SIG-M5 treated with dmso at 0.1 percent for 504 hours (cell line): Measurements from ENCODE around the gene CCDC112.
"Not testable (repeated sequence)": the region's sequence is repeated elsewhere in the genome, so short reads cannot be mapped to it uniquely, and the experiment has no call there.

Experiments
- DNase-seq: peaks from one replicate; lab custom pipeline; 2025; ENCODE audit not compliant: unreplicated experiment; lab: John Stamatoyannopoulos, UW

CCDC112 gene

DNA sequence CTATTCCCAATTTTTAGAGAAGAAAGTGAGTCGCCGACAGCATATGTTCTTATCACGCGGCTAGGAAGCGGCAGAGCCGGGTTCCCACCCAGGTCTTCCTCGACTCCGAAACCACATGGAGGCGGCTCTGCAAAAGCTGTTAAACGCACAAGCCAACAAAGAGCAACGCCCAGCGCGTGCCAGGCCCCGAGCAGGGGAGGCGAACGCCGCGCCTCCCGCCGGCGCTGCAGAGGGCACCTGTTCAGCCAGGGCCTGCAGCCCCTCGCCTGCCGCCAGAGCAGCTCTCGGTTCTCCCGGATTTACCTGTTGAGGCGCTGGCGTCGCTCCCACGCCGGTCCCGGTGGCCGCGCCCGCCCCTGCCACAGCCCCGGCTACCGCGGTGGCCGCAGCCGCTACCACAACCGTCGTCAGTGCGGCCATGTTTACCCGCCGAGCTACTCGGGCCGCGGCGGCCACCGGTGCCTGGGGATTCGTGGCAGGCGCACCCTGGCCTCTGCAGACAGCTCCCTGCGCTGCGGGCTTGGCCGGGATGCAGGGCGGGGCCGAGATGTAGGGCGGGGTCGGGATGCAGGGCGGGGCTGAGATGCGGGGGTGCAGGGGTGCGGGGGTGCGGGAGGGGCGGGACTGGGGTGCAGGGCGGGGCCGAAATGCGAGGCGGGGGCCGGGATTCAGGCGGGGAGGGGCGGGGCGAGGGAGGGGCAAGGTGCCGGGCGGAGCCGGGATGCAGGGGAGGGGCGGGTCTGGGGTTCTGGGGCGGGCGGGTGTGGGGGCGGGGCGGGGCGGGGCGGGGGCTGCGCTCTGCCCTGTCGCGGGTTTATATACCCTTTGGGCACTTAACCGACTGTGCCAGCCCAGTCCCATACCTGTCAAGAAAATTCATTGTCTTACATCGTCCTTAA is at the start of gene CCDC112:
Gene CCDC112, minus strand, starts transcription at position 531 of the 899 bp plus-strand sequence. Its CDS starts 111 bp downstream, at position 420.
- DNase-seq, result peak; percentile 69

DNA sequence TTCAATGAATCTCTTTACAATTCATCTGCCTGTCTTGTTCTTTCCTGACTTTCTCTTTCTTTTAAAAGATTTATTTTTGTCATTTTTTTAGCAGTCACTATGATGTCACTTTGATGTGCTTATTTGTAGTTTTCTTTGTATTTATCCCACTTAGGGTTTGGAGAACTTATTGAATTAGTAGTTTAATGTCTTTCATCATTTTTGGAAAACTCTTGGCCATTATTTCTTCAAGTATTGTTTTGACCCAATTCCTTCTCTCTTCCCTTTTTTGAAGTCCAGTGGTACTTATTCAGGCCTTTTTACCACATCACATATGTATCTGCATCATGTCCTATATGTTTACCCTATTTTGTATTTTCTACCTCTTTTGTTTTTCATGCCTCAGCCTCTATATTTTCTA is 48.9 kb upstream of the CCDC112 start:
- DNase-seq, result no peak

GRCh38 chr5:115343855-115344254 is 47.4 kb upstream of the CCDC112 start:
- DNase-seq, result no peak

- DNase-seq, result no peak
These were observed 46.3 kb upstream of the CCDC112 start for GRCh38 chr5:115342590-115343377.

DNA sequence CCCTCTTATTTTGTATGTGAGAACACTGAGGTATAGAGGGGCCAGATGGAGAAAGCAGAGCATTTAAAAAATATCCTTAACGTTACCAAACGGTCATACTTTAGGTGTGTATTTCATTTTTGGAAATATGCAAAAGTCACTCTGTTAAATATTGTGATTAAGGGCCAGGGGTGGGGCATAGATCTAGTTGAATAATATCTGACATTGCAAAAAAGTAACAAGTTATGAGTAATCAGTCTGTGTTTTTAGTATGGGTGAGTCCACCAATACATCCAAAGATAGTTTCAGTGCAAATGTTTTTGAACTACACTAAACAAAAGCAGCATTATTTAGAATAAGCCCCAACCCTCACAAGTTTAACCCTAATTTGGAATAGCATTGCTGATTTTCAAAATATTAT is 45.3 kb upstream of the CCDC112 start:
- no peak for DNase-seq

- DNase-seq, result no peak
These were observed 42.4 kb upstream of the CCDC112 start for GRCh38 chr5:115338851-115339250.

- no peak for DNase-seq
These were observed 41.4 kb upstream of the CCDC112 start for GRCh38 chr5:115337882-115338281.

DNA sequence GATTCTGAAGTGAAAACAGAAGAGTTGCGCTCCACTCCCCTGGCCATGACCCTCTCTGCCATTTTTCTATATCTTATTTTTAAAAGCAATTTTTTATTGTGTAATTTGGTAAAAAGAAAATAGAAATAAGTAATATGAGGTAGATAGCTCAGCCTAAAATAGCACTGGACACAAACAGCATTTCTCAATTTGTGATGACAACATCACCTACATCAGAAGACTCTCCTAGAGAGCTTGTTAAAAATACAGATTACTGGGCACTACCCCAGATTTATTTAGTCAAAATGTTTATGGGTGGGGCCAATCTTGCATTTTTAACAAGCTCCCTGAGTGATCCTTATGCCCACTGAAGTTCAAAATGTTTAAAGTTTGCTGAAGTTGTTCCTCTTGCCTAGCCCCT is 40.5 kb upstream of the CCDC112 start:
- DNase-seq, result no peak

GRCh38 chr5:115336201-115336720 is 39.8 kb upstream of the CCDC112 start:
- DNase-seq, result no peak

DNA sequence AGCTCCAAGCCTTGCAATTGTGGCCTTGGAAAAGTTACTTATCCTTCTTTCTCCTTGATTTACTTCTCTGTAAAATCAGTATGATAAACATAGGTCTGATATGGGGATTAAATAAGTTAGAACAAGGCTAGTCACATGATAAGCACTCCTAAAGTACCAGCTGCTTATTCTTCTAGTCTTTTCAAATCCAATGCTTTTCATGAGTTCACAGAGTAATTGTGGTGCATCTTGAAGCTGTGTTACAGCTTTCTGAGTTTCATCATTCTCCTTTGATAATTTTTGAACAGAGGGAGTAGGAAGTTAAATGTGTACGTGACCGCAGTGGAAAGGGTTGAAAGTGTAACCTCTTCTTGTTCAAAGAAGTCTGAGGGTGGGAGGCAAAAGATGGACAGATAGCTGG is 38.8 kb upstream of the CCDC112 start:
- DNase-seq, result no peak

GRCh38 chr5:115333164-115333563 is 36.7 kb upstream of the CCDC112 start:
- DNase-seq, result peak; percentile 89

DNA sequence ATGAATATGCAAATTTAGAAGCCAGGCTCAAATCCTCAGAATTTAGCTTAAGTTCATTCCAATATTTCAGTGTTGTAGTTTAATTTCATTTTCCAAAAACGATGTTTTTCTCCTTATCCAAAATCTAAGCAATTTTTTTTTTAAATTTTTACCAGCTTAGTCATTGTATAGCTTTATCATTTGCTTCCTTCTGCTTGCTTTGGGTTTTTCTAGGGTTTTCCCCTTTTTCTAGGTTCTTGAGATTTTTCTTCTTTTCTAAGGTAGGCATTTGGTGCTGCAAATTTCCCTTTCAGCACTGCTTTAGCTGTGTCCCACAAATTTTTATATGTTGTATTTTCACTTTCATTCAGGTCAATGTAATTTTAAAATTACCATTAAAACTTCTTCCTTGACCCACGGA is 34.4 kb upstream of the CCDC112 start:
- no peak for DNase-seq

DNA sequence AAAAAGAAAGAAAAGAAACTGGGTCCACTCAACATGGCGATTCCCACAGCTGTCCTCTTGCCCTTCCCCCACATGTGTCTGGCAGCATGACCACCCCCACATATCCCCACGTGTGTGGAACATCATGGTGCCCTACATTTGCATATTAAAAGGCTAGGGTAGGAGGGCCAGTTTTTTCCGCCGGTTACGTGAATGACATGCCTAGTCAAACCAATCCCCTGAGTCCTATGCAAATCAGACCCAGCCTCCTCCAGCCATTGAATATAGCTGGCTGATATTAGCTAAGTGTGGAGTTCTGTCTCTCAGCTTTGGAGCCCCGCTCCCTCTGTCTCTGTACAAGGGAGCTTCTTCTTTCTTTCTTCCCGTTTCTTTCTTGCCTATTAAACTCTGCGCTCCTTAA is 33.0 kb upstream of the CCDC112 start:
- DNase-seq, result peak; percentile 43

DNA sequence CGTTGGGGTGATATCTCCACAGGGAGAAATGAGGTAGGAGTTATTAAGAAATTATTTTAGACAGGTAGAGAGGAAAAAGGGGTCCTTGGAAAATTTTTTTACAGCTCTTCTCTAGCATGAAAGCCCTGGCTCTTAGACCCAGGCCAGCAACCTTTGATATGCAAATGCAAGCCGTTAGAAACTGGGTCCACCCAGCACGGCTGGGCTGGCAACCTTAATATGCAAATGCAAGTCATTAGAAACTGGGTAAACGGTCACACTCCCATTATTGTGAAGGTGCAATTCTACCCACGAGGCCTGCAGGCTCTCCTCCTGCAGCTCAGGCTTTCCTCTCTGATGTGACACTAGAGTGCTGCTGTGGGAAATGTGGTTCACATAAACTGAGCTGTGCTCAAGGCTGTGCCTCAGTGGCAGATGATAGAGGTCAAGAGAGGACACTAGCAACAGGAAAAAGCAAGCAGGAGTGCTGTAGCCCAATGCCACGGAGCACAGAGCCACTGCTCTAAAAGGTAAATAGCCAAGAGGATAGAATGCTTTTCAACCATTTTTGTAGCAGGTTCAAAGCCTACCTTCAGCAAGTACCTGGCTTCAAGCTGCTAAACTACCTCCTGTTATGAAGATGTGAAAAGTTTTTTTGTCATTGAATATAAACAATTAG is 32.3 kb upstream of the CCDC112 start:
- DNase-seq, result not testable (repeated sequence)

- DNase-seq, result no peak
These were observed 29.0 kb upstream of the CCDC112 start for GRCh38 chr5:115325296-115325959.

- DNase-seq, result no peak
These were observed 27.6 kb upstream of the CCDC112 start for GRCh38 chr5:115324021-115324420.

GRCh38 chr5:115322729-115323128 is 26.3 kb upstream of the CCDC112 start:
- DNase-seq, result no peak

- DNase-seq, result no peak
These were observed 24.9 kb upstream of the CCDC112 start for GRCh38 chr5:115321309-115321708.

DNA sequence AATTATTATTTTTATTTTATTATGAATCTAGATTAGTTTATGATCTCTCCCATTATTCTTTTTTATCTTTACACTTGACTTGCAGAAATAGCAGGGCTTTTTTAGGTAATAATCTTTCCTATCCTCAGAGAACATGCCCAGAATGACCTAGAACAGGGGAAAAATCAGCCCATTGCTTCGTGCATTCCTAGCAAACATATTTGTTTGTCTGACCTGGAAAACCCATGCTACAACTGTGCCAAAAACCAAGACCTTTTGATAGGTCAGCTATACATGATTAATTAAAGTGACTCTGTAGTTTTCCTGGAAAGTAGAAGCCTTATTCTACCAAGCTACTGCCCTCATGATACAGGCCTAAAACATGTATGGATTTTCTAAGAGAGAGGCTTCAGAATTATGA is 24.1 kb upstream of the CCDC112 start:
- DNase-seq, result no peak

- DNase-seq, result no peak
These were observed 23.6 kb upstream of the CCDC112 start for GRCh38 chr5:115320006-115320405.

GRCh38 chr5:115319007-115319406 is 22.6 kb upstream of the CCDC112 start:
- DNase-seq, result no peak
